Stimulated activated CD8-positive, alpha-beta memory T cell treated with anti-CD3 and anti-CD28 coated beads, Interleukin-4, amount 100 ng/mL, for 24 hours (primary cell): ENCODE measurements around the gene DGUOK.
"Not testable (repeated sequence)": the region's sequence is repeated elsewhere in the genome, so short reads cannot be mapped to it uniquely, and the experiment has no call there.

Experiments
- DNase-seq: peaks from one replicate; pipeline ENCODE4 v3.0.0-alpha.2; 2020; ENCODE audit warnings: low read depth

DGUOK gene

DNA sequence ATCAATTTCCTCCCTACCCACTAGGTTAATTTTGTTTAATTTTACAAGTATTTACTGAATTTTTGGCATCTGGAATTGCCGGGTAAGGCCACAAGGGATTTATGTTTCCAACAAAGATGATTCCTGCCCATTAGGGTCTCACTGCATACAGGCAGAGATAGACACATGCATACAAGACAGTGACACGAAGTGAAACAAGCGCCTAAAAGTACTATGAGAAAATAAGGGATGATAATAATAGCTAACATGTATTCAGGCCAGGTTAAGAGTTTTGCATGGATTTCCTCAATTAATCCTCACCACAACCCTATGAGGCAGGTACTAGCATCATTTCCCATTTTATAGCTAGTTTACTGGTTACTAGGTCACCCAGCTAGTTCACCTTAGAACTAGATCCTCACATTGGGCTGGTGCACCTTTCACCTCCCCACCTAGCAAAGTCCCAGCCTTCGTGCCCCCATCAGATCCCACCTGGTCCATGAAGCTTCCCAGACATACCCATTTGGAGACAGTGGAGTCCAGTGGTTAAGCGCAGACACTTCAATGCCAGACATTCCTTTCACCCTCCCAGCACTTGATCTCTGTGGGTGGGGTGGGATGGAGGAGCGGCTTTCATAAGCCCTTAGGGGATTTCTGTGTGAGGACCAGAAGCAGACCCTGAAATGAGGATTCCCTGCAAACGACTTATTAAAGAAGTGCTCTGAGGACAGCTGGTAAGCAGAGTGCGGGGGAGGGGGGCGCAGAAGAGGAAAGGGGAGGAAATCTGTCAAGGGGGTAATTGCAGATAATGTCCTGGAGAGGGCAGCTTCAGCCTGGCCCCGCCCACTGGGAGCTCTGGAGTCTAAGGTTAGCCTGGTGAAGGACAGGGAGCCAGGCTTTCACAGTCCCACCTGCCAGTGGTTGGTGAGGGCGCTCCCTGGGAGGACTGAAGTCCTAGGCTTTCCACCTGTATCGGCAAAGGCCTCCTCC is 5.8 kb upstream of the DGUOK start:
- no peak for DNase-seq

DNA sequence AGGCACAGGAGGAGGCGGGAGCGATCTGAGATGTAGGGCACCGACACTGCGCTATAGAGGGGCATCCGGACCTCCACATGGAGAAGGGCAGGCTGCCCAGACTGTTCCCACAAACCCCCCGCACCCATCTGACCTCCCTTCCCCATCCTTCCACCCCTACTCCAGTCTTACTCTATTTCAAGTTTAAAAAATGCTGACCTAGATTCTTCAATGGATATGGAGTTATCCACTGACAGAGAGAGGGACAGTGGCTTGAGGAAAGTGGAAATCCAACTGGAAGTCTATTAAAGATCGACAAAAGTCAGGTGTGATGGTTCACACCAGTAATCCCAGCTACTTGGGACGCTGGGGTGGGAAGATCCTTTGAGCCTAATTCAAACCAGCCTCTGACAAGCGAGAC is 5.1 kb upstream of the DGUOK start:
- DNase-seq, result no peak

DNA sequence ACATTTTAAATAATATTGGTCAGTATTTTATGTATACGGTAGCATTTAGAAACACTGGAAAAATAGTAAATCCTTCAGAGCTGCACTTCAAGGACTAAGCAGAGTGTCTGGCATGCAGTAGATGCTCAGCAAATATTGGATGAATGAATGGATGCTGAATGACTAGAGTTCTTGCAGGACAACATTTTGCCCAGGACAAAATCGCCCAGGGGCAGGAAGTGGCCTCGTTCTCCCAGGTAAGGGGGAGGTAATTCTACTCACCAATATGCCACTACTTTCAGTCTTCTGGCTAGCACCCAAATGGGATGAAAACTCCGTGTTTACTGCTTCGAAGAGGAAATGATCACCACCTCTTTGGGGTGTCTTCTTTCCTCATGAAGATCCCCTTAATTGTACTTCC is 4.0 kb upstream of the DGUOK start:
- no peak for DNase-seq

DNA sequence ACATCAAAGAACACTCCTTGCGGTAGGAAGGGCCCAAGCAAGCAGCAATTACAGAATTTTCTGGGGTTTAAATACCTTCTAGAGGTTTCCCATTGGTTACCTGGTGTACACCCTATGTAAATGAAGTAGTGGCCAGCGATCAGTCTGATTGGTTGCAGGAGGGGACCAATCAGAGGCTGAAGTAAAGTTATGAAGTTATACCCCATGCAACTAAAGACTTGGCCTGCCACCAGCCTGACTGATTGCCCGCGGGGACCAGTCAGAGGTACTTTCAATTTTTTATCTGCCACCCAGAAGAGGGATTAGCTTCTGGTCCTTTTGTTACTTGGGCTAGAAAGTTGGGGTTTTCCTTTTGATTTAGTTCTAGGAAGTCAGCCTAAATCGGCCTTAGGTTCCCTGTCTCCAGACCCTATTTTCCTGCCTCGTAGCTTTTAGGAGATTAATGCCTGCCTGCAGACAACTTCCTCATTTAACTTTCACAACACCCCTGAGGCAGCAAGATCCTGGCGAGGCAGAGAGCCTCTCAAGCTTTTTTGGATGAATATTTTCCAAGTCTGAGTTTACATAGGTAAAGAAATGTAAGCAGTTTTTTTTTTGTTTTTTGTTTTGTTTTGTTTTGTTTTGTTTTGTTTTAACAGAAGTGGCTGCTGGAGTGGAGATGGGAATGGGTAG is 1.5 kb upstream of the DGUOK start:
- no peak for DNase-seq

DNA sequence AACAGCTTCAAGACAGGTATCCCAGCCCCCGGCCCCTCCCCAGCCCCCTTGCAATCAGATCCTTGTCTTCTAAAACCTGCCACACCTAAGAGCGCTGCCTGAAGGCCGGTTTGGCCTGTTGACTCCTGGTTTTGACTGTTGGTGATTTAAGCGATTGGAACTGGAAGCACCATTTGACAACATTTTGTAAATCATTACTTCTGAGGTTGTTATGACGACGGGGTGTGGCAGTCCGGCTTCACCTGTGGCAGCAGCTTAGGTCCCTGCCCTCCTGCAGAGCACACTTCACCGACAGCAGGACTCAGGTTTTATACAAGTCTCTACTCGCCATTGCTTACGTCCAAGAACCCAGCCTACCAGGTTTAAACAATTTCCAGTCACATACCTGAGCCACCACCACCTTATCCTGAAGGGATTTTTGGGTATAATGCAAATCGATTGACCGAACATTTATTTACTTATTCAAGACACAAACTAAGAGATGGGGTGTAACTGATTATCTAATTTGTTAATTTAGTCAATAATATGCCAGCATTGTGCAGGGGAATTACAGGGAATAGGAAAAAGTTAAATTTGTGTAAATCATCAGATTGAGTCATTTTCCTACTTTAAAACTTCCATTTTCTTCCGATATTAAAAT is 707 bp upstream of the DGUOK start:
- no peak for DNase-seq

DNA sequence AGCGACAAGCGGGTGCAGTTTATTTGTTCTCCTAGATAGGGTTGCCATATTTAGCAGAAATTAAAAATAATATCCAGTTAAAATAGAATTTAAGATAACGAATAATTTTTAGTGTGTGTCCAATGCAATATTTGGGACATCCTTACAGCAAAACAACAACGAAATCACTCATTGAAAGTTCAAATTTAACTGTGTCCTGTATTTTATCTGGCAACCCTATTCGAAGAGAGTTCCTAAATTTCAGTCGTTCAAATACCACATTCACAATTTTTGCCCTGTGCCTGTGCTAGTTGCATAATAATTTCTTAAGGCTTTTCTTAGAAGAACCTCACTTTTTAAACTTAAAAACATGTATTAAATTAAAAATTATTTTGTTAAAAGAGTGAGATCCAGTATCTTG is 664 bp downstream of the DGUOK start:
- no peak for DNase-seq

DNA sequence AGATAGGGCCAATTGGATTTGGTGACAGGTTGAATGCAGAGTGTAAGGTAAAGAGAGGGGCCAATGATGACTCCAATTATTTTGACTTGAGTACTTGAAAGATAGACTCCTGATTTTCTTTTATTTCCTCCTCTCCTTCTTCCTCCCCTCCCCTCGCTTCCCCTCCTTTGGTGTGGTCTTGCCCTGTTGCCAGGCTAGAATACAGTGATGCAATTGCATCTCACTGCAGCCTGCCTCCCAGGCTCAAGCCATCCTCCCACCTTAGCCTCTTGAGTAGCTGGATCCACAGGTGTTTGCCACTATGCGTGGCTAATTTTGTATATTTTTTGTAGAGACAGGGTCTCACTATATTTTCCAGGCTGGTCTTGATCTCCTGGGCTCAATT is 2.3 kb downstream of the DGUOK start:
- no peak for DNase-seq

DNA sequence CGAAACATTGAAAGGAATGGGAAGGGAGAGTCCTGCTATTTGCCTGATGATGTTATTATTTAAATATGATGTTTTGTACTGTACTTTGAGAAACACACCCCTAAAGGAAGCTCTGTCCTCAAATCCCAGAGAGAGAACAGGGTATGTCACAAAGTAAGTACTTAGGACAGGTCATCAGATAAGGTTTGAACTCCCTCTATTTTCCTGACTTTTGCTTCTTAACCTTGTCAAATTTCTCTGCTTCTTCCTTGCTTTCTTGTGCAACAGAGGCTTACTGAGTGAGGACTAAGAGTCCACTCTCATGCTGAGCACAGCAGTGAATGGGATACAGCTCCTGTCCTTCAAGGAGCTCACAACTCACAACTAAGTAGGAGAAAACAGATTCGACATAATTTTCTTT is 3.7 kb downstream of the DGUOK start:
- DNase-seq, result no peak

DNA sequence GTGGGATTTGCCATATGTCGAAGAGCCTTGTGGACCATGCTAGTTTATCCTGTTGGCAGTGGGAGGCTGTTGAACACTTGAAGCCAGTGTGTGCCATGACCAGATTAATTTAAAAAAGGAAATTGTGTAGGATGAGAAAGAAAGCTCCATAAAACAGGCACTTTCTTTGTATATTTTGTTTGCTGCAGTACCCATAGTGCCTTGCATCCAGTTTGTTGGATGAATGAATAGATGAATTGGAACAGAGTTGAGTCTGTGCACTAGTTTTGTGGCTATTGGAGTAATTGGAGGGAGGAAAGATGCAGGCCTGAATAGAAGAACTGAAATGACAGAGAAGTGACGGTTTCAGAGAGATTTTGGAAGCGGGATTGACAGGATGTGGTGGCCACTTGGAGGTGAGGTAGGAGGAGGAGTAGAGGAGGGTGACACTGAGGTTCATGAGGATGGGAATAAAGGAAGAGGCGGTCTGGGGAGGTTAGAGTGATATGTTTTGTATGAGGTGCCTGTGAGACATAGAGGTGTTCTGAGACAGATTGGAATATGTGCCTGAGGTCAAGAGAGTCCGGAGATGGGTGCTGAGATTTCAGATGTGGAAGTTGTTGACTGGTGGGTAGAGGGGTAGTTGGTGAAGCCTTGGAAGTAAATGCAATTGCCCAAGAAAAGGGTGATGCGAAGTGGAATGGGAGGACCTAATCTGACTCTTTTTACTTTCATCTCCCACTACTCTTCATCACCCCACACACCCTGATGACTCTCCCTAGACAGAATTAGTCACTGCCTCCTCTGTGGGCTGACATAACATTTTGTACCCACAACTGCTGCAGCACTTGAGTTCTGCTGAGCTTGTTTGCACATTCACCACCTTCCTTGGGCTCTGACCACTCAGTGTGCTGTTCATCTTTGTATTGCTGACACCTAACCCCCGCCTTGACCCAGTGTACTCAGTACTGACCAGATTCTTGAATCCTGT is 5.1 kb downstream of the DGUOK start:
- DNase-seq, result peak; percentile 35

DNA sequence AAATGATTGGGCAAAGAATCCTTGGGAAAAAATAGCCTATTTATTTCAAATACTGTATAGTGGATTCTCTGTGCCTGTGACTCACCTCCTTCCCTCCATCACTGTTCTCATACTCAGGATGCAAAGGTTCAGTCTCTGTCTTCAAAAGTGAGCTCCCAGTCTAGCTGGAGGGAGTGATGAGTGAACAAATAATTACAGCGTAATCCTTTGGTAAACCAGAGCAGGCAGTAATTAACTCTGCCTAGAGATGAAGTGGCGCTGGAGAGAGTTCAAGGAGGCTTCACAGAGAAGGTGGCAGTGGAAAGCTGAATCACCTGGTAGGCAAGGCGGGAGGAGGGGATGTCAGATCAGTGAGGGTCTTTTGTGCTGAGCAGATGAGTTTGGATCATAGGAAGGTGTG is 6.5 kb downstream of the DGUOK start:
- DNase-seq, result no peak

DNA sequence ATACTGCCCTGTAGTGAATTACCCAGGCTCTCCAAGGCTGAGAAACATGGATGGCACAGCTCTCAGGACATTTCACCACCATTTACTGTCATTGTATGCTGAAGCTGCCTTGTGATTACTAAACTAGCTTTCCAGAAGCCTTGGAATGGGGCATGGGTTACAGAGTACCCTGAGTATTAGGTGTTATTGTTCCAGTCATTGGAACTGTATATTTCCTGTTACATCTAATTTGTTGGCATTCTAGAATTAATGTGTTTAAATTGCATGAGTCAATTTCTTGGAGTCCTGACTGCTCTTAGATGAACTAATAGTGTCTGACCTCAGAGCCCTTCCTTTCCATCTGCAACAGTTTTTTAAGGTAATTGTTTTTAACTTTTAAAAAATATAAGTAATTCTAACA is 9.0 kb downstream of the DGUOK start:
- DNase-seq, result no peak

DNA sequence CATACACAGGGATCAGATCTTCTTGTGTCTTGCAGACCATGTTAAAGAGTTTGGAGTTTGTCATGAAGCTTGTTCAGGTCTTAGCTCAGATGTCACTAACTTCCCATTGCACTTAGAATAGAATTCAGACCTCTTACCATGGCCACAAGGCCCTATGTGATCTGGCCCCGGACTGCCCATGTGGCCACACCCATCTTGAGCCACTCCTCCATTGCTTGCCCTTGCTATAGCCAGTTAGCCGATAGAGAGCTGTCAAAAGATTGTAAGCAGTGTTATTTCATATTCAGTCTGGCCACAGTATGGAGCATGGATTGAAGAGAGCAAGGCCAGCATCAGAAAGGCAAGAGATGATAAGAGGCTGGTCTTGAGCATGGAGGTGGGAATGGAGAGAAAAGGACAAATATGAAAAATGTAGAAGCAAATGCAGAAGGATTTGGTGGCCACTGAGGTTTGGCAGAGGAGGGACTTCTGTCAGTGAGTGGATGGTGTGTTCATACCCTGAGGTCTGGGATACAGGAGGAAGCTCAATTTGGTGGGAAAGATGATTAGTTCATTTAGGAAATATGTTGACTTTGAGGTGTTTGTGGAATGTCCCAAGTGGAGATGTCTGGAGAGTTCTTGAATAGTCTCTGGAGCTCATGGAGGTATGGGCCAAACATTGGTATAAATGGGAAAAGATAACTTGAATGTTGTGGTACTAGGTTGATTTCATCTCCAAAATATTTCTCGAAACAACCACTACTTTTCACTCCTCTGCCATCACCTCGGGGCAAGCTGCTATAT is 10.6 kb downstream of the DGUOK start:
- no peak for DNase-seq

DNA sequence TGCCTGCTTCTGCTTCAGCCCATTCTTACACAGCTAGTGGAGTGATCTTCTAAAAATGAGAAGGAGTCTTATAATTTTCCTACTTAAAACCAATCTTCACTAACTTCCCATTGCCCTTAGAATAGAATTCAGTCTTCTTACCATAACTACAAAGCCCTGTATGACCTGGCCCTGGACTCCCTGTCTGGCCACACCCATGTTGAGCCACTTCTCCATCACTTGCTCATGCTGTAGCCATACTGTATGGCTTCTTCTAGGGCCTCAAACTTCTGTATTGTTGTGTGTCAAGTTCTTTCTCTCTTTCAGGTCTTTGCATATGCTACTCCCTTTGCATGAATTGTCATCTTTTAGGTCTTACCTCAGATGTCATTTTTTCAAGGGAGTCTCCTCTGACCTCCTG is 11.2 kb downstream of the DGUOK start:
- no peak for DNase-seq

DNA sequence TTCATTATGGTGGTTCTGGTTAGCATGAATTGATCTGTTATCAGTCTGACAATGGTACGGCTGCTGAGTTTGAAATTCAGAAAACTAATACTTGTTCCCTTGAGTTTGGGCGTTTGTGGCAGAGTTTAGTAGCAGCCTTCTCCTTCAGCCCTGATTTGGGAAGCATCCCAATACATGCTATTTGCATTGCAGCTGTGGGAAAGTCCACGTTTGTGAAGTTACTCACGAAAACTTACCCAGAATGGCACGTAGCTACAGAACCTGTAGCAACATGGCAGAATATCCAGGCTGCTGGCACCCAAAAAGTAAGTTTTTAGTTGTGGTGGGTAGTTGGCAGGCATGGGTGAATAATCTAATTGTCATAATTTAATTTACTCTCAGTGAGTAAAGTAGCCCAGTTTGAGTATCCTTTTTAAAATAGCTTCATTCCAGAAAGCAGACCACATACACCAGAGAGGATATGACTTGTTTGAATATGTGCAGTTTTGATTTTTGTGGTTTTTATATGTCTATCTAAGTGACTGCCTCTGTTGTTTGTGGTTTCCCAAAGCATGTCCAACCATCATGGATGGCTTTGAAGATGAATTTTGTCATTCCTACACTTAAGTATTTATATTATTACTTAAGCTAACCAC is 12.2 kb downstream of the DGUOK start:
- no peak for DNase-seq

DNA sequence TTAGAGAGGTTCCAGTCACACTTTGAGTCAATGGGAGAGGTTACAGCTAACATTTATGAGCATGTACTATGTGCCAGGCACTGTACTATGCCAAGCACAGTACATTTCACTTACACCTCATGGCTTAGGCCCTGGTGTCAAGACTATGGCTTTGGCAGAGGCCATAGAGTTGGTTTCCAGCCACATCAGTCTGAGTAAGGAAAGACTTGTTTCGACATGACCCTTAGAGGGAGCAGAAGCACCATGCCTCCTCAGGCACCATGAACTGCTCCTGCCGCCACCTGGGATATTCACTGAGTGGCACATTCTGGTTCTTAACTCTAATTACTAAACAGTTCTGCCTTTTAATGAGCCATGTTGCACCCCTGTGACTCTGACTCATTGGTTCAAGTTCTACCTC is 12.7 kb downstream of the DGUOK start:
- no peak for DNase-seq

DNA sequence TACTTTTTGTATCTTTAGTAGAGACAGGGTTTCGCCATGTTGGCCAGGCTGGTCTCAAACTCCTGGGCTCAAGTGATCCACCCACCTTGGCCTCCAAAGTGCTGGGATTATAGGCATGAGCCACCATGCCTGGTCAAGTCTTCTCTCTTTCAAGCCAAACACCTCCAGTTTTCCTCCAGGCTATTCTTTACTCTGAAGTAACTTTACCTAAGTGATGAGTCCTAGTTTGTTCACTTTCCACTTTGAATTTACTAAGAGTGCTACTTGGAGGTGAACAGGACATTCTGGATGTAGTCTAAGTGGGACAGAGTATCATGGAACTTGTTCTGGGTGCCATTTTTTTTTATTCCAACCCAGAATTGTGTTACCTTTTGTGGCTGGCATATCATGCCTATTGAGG is 13.4 kb downstream of the DGUOK start:
- DNase-seq, result not testable (repeated sequence)

DNA sequence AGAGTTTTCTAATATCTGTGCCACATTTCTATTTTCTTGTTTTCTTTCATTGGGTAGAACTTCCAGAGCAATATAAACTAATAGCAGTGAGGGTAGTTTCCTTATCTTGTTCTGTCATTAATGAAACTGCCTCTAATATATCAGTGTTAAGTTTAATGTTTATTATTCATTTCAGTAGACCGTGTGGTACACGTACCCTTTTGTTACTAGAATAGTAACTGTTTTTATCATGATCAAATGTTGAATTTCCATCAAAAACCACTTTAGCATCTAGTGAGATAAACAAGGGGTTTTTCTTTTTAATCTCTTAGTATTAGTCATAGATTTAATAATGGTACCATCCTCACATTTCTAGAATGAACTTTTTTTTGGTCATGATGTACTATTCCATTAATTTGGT is 16.0 kb downstream of the DGUOK start:
- no peak for DNase-seq

DNA sequence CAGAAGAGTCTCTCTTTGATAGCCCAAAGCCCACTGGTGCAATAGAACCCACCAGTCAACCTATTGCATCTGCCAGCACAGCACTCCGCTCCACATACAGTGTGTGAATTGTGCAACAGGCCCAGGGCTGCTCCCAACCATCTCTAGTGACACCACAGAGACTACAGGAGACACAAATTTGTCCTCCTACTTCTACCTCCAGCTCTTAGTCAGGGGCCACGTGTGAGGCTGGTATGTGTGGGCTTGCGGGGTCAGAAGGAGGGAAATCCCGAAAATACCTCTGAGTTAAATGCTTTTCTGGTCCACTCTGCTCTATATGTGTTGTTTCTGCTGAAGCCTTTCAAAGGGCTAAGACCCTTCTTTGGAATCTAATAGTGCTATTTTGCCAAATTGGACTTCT is 18.0 kb downstream of the DGUOK start:
- DNase-seq, result no peak

DNA sequence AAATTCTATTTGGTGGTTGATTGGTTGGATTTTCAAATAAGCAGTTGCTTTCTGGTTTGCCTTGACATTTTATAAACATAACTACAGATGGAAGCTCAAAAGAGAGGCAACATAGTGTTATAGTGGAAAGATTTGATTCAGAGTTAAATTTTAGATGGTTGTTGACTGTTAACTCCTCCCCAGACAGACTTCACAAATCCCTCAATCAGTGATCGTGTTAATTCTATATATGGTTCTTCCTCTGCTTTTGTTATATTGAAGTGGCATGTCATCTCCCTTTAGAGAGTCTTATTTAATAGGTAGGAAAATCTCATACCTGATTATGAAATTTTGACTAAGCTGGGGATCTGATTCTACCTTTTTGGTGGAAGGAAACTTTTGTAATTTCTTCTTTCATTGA is 19.5 kb downstream of the DGUOK start:
- no peak for DNase-seq

DNA sequence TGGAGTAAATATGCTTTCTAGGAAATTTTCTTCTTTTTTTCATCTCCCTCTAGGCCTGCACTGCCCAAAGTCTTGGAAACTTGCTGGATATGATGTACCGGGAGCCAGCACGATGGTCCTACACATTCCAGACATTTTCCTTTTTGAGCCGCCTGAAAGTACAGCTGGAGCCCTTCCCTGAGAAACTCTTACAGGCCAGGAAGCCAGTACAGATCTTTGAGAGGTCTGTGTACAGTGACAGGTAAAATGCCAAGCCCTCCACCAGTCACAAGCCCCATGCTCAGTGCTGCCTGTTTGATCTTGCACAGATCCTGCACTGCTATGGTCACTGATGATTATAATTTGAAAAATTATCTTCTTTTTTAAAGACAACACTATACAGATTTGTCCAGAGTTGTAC is 20.0 kb downstream of the DGUOK start:
- DNase-seq, result no peak
